HCT116 (cell line): ENCODE data around the gene COX20.
"Not testable (repeated sequence)": the region's sequence is repeated elsewhere in the genome, so short reads cannot be mapped to it uniquely, and the experiment has no call there.

ENCODE experiments used
- CTCF ChIP-seq, 3 experiments: fragments of 200-600 bp in 1 of 3; sonication (generic) in 1 of 3; IDR thresholded peaks in 2 of 3; conservative IDR thresholded peaks in 1 of 3; 2 replicates each; pipeline ENCODE4 v1.5.1; 2012 to 2017; ENCODE audit warnings: low read depth in 2 of 3, low read length in 2 of 3, antibody characterized with exemption in 1 of 3, borderline replicate concordance in 1 of 3, control low read depth in 1 of 3, mild to moderate bottlenecking in 1 of 3, mixed read lengths in 1 of 3, mixed run types in 1 of 3, moderate library complexity in 1 of 3; ENCODE audit not compliant: insufficient read depth in 1 of 3
- ELF1 ChIP-seq: IDR thresholded peaks from 2 replicates; pipeline ENCODE4 v1.6.1; 2012; ENCODE audit warnings: low read depth, borderline replicate concordance
- EZH2 ChIP-seq: fragments of 200-600 bp; sonication (generic); IDR thresholded peaks from 2 replicates; pipeline ENCODE4 v1.6.1; 2017; ENCODE audit warnings: antibody characterized with exemption, mixed run types
- EZH2phosphoT487 ChIP-seq: fragments of 200-600 bp; IDR thresholded peaks from 2 replicates; pipeline ENCODE4 v1.6.1; 2018; ENCODE audit warnings: antibody characterized with exemption, borderline replicate concordance
- POLR2A ChIP-seq: IDR thresholded peaks from 2 replicates; pipeline ENCODE4 v1.7.0; 2011; ENCODE audit warnings: borderline replicate concordance; ENCODE audit not compliant: insufficient read depth, insufficient read length; ENCODE audit errors: extremely low read depth
- RAD21 ChIP-seq: IDR thresholded peaks from 2 replicates; pipeline ENCODE4 v1.6.1; 2012; ENCODE audit warnings: low read depth, mild to moderate bottlenecking
- REST ChIP-seq: IDR thresholded peaks from 2 replicates; pipeline ENCODE4 v1.6.1; 2012; ENCODE audit warnings: low read depth
- SP1 ChIP-seq: IDR thresholded peaks from 2 replicates; pipeline ENCODE4 v1.6.1; 2012; ENCODE audit warnings: low read depth
- TCF7L2 ChIP-seq: IDR thresholded peaks from 2 replicates; pipeline ENCODE4 v1.7.0; 2011; ENCODE audit warnings: borderline replicate concordance, inconsistent platforms; ENCODE audit not compliant: insufficient read depth, insufficient read length; ENCODE audit errors: extremely low read depth

GRCh38 chr1:244833260-244833659 lies 2.2 kb upstream of the COX20 start:
- TF ChIP-seq SP1; CTCF (IDR thresholded peaks at IDR 0.05 in 2 of 3, conservative IDR thresholded peaks at IDR 0.05 in 1 of 3; ENCODE audit: borderline replicate concordance in 1 of 3, insufficient read depth in 1 of 3, low read depth in 2 of 3, low read length in 2 of 3); POLR2A; TCF7L2; EZH2; EZH2phosphoT487; ELF1; RAD21; REST: not testable (repeated sequence)
